Measurements from ENCODE around the gene TMC7.
"Not testable (repeated sequence)": the region's sequence is repeated elsewhere in the genome, so short reads cannot be mapped to it uniquely, and the experiment has no call there.

The TMC7 gene

GRCh38 chr16:18994181-18994580 lies 10.4 kb downstream of the TMC7 start:
- H3K79me2 ChIP-seq (ENCODE audit: low read length); H3K27me3 ChIP-seq (replicated peaks; ENCODE audit: insufficient read depth, low read length); H4K20me1 ChIP-seq (ENCODE audit: insufficient read depth, low read length); H3K4me3 ChIP-seq (ENCODE audit: low read length); H3K4me2 ChIP-seq (ENCODE audit: low read depth, low read length); H3F3A ChIP-seq (ENCODE audit: insufficient read depth, low read length); H2AFZ ChIP-seq (ENCODE audit: low read length); H3K9me3 ChIP-seq (replicated peaks; ENCODE audit: insufficient read depth, low read length); H3K27ac ChIP-seq (ENCODE audit: low read length); H3K9me2 ChIP-seq (replicated peaks; ENCODE audit: insufficient read depth, low read length); H3K36me3 ChIP-seq (replicated peaks; ENCODE audit: insufficient read depth, low read length); H3K9ac ChIP-seq (ENCODE audit: low read length); H3K4me1 ChIP-seq (ENCODE audit: low read length); DNase-seq: not testable (repeated sequence)

GRCh38 chr16:18995406-18995805 lies 11.7 kb downstream of the TMC7 start:
- not testable (repeated sequence) for H2AFZ ChIP-seq (ENCODE audit: low read length); H3K79me2 ChIP-seq (ENCODE audit: low read length); H3K4me1 ChIP-seq (ENCODE audit: low read length); H3K27ac ChIP-seq (ENCODE audit: low read length); H3K9me2 ChIP-seq (replicated peaks; ENCODE audit: insufficient read depth, low read length); H4K20me1 ChIP-seq (ENCODE audit: insufficient read depth, low read length); H3K4me2 ChIP-seq (ENCODE audit: low read depth, low read length); H3K9ac ChIP-seq (ENCODE audit: low read length); H3K36me3 ChIP-seq (replicated peaks; ENCODE audit: insufficient read depth, low read length); H3K27me3 ChIP-seq (replicated peaks; ENCODE audit: insufficient read depth, low read length); H3K9me3 ChIP-seq (replicated peaks; ENCODE audit: insufficient read depth, low read length); H3F3A ChIP-seq (ENCODE audit: insufficient read depth, low read length); DNase-seq; H3K4me3 ChIP-seq (ENCODE audit: low read length)

GRCh38 chr16:18996536-18996935 lies 12.8 kb downstream of the TMC7 start:
- DNase-seq; H3K27ac ChIP-seq (ENCODE audit: low read length); H3K9ac ChIP-seq (ENCODE audit: low read length): not testable (repeated sequence)

GRCh38 chr16:18997001-18997400 lies 13.3 kb downstream of the TMC7 start:
- H4K20me1 ChIP-seq (ENCODE audit: insufficient read depth, low read length); H3K27ac ChIP-seq (ENCODE audit: low read length); H3K4me3 ChIP-seq (ENCODE audit: low read length); H3K27me3 ChIP-seq (replicated peaks; ENCODE audit: insufficient read depth, low read length); H3K4me2 ChIP-seq (ENCODE audit: low read depth, low read length); H3F3A ChIP-seq (ENCODE audit: insufficient read depth, low read length); H2AFZ ChIP-seq (ENCODE audit: low read length); H3K9me3 ChIP-seq (replicated peaks; ENCODE audit: insufficient read depth, low read length); H3K4me1 ChIP-seq (ENCODE audit: low read length); H3K36me3 ChIP-seq (replicated peaks; ENCODE audit: insufficient read depth, low read length); DNase-seq; H3K9ac ChIP-seq (ENCODE audit: low read length); H3K79me2 ChIP-seq (ENCODE audit: low read length); H3K9me2 ChIP-seq (replicated peaks; ENCODE audit: insufficient read depth, low read length): not testable (repeated sequence)

More at GRCh38 chr16:18996536-18996935, 12.8 kb downstream of the TMC7 start:
- not testable (repeated sequence) for H2AFZ ChIP-seq (ENCODE audit: low read length); H3K4me3 ChIP-seq (ENCODE audit: low read length); H3K36me3 ChIP-seq (replicated peaks; ENCODE audit: insufficient read depth, low read length); H3F3A ChIP-seq (ENCODE audit: insufficient read depth, low read length); H3K4me1 ChIP-seq (ENCODE audit: low read length); H3K9me2 ChIP-seq (replicated peaks; ENCODE audit: insufficient read depth, low read length); H3K9me3 ChIP-seq (replicated peaks; ENCODE audit: insufficient read depth, low read length); H3K27me3 ChIP-seq (replicated peaks; ENCODE audit: insufficient read depth, low read length); H3K79me2 ChIP-seq (ENCODE audit: low read length); H4K20me1 ChIP-seq (ENCODE audit: insufficient read depth, low read length); H3K4me2 ChIP-seq (ENCODE audit: low read depth, low read length)

- no peak overlapping the region for H3K4me2 ChIP-seq (ENCODE audit: low read depth, low read length)
- H3K9ac ChIP-seq (ENCODE audit: low read length) = no peak overlapping the region
- no peaks in the 10 kb centered on the region for H3K4me1 ChIP-seq (ENCODE audit: low read length)
- H3K9me2 ChIP-seq (replicated peaks; ENCODE audit: insufficient read depth, low read length) = no peaks in the 10 kb centered on the region
- no peak for DNase-seq
- H3F3A ChIP-seq (ENCODE audit: insufficient read depth, low read length) = no peaks in the 10 kb centered on the region
- H3K4me3 ChIP-seq (ENCODE audit: low read length) = no peak overlapping the region
- no peaks in the 10 kb centered on the region for H3K9me3 ChIP-seq (replicated peaks; ENCODE audit: insufficient read depth, low read length)
- no peaks in the 10 kb centered on the region for H3K79me2 ChIP-seq (ENCODE audit: low read length)
- H2AFZ ChIP-seq (ENCODE audit: low read length) = no peak overlapping the region
- H3K27me3 ChIP-seq (replicated peaks; ENCODE audit: insufficient read depth, low read length) = no peaks in the 10 kb centered on the region
- H3K36me3 ChIP-seq (replicated peaks; ENCODE audit: insufficient read depth, low read length) = no peaks in the 10 kb centered on the region
- H3K27ac ChIP-seq (ENCODE audit: low read length) = no peak overlapping the region
- no peaks in the 10 kb centered on the region for H4K20me1 ChIP-seq (ENCODE audit: insufficient read depth, low read length)
- no peak for TF ChIP-seq EZH2 (optimal IDR thresholded peaks at IDR 0.05; ENCODE audit: low read depth, low read length)
- no peak for TF ChIP-seq CTCF (IDR thresholded peaks at IDR 0.05; ENCODE audit: low read length)
- TF ChIP-seq EZH2phosphoT487 (IDR thresholded peaks at IDR 0.05; ENCODE audit: low read length) = no peak
Measured at GRCh38 chr16:18999045-18999393, 15.3 kb downstream of the TMC7 start.
